Smooth muscle cell (in vitro differentiated cells): Measurements from ENCODE around the gene OR10A6. TPM values are rescaled to one million over a fixed set of nuclear protein-coding genes. Genes with fewer than 3 reads are reported as not detected.

Source experiments
- DNase-seq: peaks from one replicate; lab custom pipeline; 2025; ENCODE audit not compliant: unreplicated experiment; lab: John Stamatoyannopoulos, UW
- H2AFZ ChIP-seq: fragments of 200-600 bp; sonication (generic); 2 replicates; pipeline ENCODE4 v1.6.0; 2016; ENCODE audit warnings: antibody characterized with exemption, low read depth, mild to moderate bottlenecking
- H3F3A ChIP-seq: fragments of 200-600 bp; sonication (generic); 2 replicates; pipeline ENCODE4 v1.6.0; 2017; ENCODE audit warnings: antibody characterized with exemption, low read depth
- H3K27ac ChIP-seq: fragments of 200-600 bp; sonication (generic); 2 replicates; pipeline ENCODE4 v1.5.1; 2016; ENCODE audit warnings: low read depth, mild to moderate bottlenecking
- H3K27me3 ChIP-seq: fragments of 200-600 bp; sonication (generic); 2 replicates; pipeline ENCODE4 v1.6.1; 2016; ENCODE audit warnings: low read depth, mild to moderate bottlenecking
- H3K36me3 ChIP-seq: fragments of 200-600 bp; sonication (generic); 2 replicates; pipeline ENCODE4 v1.5.1; 2016; ENCODE audit warnings: low read depth
- H3K4me1 ChIP-seq: fragments of 200-600 bp; sonication (generic); 2 replicates; pipeline ENCODE4 v1.5.1; 2016; ENCODE audit warnings: low read depth
- H3K4me2 ChIP-seq: fragments of 200-600 bp; sonication (generic); 2 replicates; pipeline ENCODE4 v1.6.0; 2016; ENCODE audit warnings: mild to moderate bottlenecking
- H3K4me3 ChIP-seq: fragments of 200-600 bp; sonication (generic); 2 replicates; pipeline ENCODE4 v1.5.1; 2016; ENCODE audit warnings: mild to moderate bottlenecking
- H3K79me2 ChIP-seq: fragments of 200-600 bp; sonication (generic); 2 replicates; pipeline ENCODE4 v1.6.0; 2016; ENCODE audit warnings: low read depth, mild to moderate bottlenecking
- H3K9ac ChIP-seq: fragments of 200-600 bp; sonication (generic); 2 replicates; pipeline ENCODE4 v1.6.0; 2016; ENCODE audit warnings: low read depth
- H3K9me3 ChIP-seq: fragments of 200-600 bp; sonication (generic); replicated peaks from 2 replicates; pipeline ENCODE4 v1.5.1; 2016; ENCODE audit warnings: low read depth
- H4K20me1 ChIP-seq: fragments of 200-600 bp; sonication (generic); 2 replicates; pipeline ENCODE4 v1.6.0; 2016; ENCODE audit warnings: low read depth
- CTCF ChIP-seq: fragments of 200-600 bp; sonication (generic); IDR thresholded peaks from 2 replicates; pipeline ENCODE4 v1.5.1; 2017; ENCODE audit warnings: borderline replicate concordance, mild to moderate bottlenecking, antibody characterized with exemption; ENCODE audit not compliant: insufficient read depth, poor library complexity, severe bottlenecking
- WGBS: methylation state at CpG from one replicate; pipeline ENCODE4 v1.1.7; 2016; ENCODE audit warnings: low lambda C conversion rate; 5-methylcytosine and 5-hydroxymethylcytosine counted together
- polyA plus RNA-seq: library from polyadenylated mRNA; unstranded; fragments of >200 nt; fragmentation: Nextera tagmentation; extraction: Ambion mirVana; gene quantifications from 2 replicates; pipeline ENCODE4 v1.2.1, GENCODE V29; 2016
- total RNA-seq: library from RNA; depleted of rRNA; stranded (reverse); fragments of >200 nt; gene quantifications from 2 replicates; pipeline ENCODE4 v1.2.3, GENCODE V29; 2014

OR10A6 gene
- total and polyA plus RNA-seq, 2 experiments from 2014 or later: 0.31 TPM; not detected in 1

- no peak for TF ChIP-seq CTCF
- DNase-seq: no peak
- H4K20me1 ChIP-seq: no peaks in the 10 kb centered on the region
- H3K79me2 ChIP-seq: no peaks in the 10 kb centered on the region
- H3K4me1 ChIP-seq: no peaks in the 10 kb centered on the region
- no peaks in the 10 kb centered on the region for H3K27me3 ChIP-seq
- H3K9ac ChIP-seq: no peak overlapping the region
- WGBS: 64% methylated on average over 5 of the region's 5 CpGs
- H3K9me3 ChIP-seq: peaks cover 3% of the 10 kb centered on the region
- no peaks in the 10 kb centered on the region for H3K36me3 ChIP-seq
- no peak overlapping the region for H3K4me3 ChIP-seq
- H2AFZ ChIP-seq: no peak overlapping the region
- no peak overlapping the region for H3K27ac ChIP-seq
- no peak overlapping the region for H3K4me2 ChIP-seq
- H3F3A ChIP-seq: no peaks in the 10 kb centered on the region
These were observed 10.1 kb upstream of the OR10A6 start for GRCh38 chr11:7941146-7941545.

GRCh38 chr11:7936615-7937014, 5.5 kb upstream of the OR10A6 start:
- H3F3A ChIP-seq: no peaks in the 10 kb centered on the region
- H3K4me2 ChIP-seq: no peak overlapping the region
- WGBS: 76% methylated on average over 1 of the region's 1 CpG
- H3K9ac ChIP-seq: no peak overlapping the region
- no peaks in the 10 kb centered on the region for H3K36me3 ChIP-seq
- H3K9me3 ChIP-seq: no peaks in the 10 kb centered on the region
- H3K79me2 ChIP-seq: no peaks in the 10 kb centered on the region
- H3K4me3 ChIP-seq: no peak overlapping the region
- no peak overlapping the region for H2AFZ ChIP-seq
- no peak overlapping the region for H3K27ac ChIP-seq
- no peaks in the 10 kb centered on the region for H3K27me3 ChIP-seq
- no peak for DNase-seq
- H4K20me1 ChIP-seq: no peaks in the 10 kb centered on the region
- H3K4me1 ChIP-seq: no peaks in the 10 kb centered on the region
- TF ChIP-seq CTCF: no peak

- Histone ChIP-seq H3K4me3 (no peak overlapping the region), H4K20me1 (no peaks in the 10 kb centered on the region), H3K4me1 (no peaks in the 10 kb centered on the region), H3F3A (no peaks in the 10 kb centered on the region), H3K36me3 (no peaks in the 10 kb centered on the region), H3K79me2 (no peaks in the 10 kb centered on the region), H3K9me3 (no peaks in the 10 kb centered on the region), H3K27me3 (no peaks in the 10 kb centered on the region), H2AFZ (no peak overlapping the region), H3K4me2 (no peak overlapping the region), H3K27ac (no peak overlapping the region), H3K9ac (no peak overlapping the region)
- 78% methylated on average over 6 of the region's 6 CpGs for WGBS
- no peak for TF ChIP-seq CTCF
- DNase-seq: no peak
These were observed 3.4 kb downstream of the OR10A6 start for GRCh38 chr11:7927635-7928034.

GRCh38 chr11:7924536-7924935, 6.5 kb downstream of the OR10A6 start:
- H3K9me3 ChIP-seq: no peaks in the 10 kb centered on the region
- no peaks in the 10 kb centered on the region for H3K79me2 ChIP-seq
- no peak overlapping the region for H2AFZ ChIP-seq
- no peak overlapping the region for H3K9ac ChIP-seq
- WGBS: 57% methylated on average over 2 of the region's 2 CpGs
- H4K20me1 ChIP-seq: no peaks in the 10 kb centered on the region
- H3K27me3 ChIP-seq: no peaks in the 10 kb centered on the region
- H3K4me2 ChIP-seq: no peak overlapping the region
- DNase-seq: no peak
- H3K27ac ChIP-seq: no peak overlapping the region
- no peaks in the 10 kb centered on the region for H3K4me1 ChIP-seq
- no peaks in the 10 kb centered on the region for H3K36me3 ChIP-seq
- TF ChIP-seq CTCF: no peak
- no peak overlapping the region for H3K4me3 ChIP-seq
- H3F3A ChIP-seq: no peaks in the 10 kb centered on the region
